K562 (cell line): Measurements from ENCODE around the gene RPTOR. TPM values are rescaled to one million over a fixed set of nuclear protein-coding genes. Genes with fewer than 3 reads are reported as not detected.

Source experiments
- ATAC-seq: fragments of 200-7000 bp; cut with Tn5 transposase; 3 replicates; pipeline ENCODE4 v1.9.1; 2020; ENCODE audit warnings: moderate library complexity
- BruUV-seq: library from RNA; stranded (reverse); fragments of 400-500 nt; replicated peaks from 2 replicates; lab custom pipeline; 2021; lab: Mats Ljungman, UMichigan
- CTCF ChIA-PET: fragments of 300-600 bp; formaldehyde crosslinking; extraction: SDS; loops from one replicate; lab custom pipeline; 2021; ENCODE audit warnings: low intra/inter-chr PET ratio; lab: Yijun Ruan, JAX
- POLR2A ChIA-PET: fragments of 300-600, 350-650 bp; sonication (Branson Sonifier 250); formaldehyde crosslinking; extraction: SDS; loops from one replicate; lab custom pipeline; 2021; ENCODE audit warnings: antibody characterized with exemption, inconsistent platforms; lab: Yijun Ruan, JAX
- DNase-seq, 4 experiments: peaks; one replicate each; pipeline versions ENCODE4 v3.0.0 to v3.0.0-alpha.2; 2011 to 2018; ENCODE audit warnings: low spot score in 3 of 4, mixed read lengths in 3 of 4; ENCODE audit errors: extremely low read depth in 1 of 4
- FAIRE-seq: peaks from 2 replicates; lab custom pipeline; 2011; peaks lifted over from hg19 to GRCh38; lab: Jason Lieb, UNC
- H2AFZ ChIP-seq: 2 replicates; pipeline ENCODE4 v1.6.0; 2011; ENCODE audit warnings: low read depth, low read length, control low read depth, inconsistent platforms
- H3K27ac ChIP-seq: fragments of 200-600 bp; 3 replicates; pipeline ENCODE4 v1.8.0; 2011; ENCODE audit warnings: low read depth, mild to moderate bottlenecking, control low read depth, inconsistent platforms, low read length, moderate library complexity, mixed read lengths; ENCODE audit errors: extremely low read depth
- H3K27me3 ChIP-seq, 2 experiments: fragments of 300-600 bp in 1 of 2; 2 replicates in 1 of 2; 3 replicates in 1 of 2; pipeline versions ENCODE4 v1.6.0 to v1.8.0; 2011; ENCODE audit warnings: inconsistent platforms in 2 of 2, low read length in 2 of 2, mild to moderate bottlenecking in 1 of 2, mixed read lengths in 1 of 2, moderate library complexity in 1 of 2; ENCODE audit not compliant: control insufficient read depth in 2 of 2, insufficient read depth in 2 of 2
- H3K36me3 ChIP-seq: fragments of 300-600 bp; 3 replicates; pipeline ENCODE4 v1.8.0; 2011; ENCODE audit warnings: mild to moderate bottlenecking, low read length, inconsistent platforms; ENCODE audit not compliant: control insufficient read depth, insufficient read depth
- H3K4me1 ChIP-seq, 2 experiments: fragments of 200-600 bp in 1 of 2; replicated peaks in 1 of 2; 2 replicates in 1 of 2; 3 replicates in 1 of 2; pipeline versions ENCODE4 v1.5.1 to v1.8.0; 2011; ENCODE audit warnings: inconsistent platforms in 2 of 2, low read length in 2 of 2, mild to moderate bottlenecking in 1 of 2, mixed read lengths in 1 of 2, moderate library complexity in 1 of 2; ENCODE audit not compliant: control insufficient read depth in 2 of 2, insufficient read depth in 2 of 2
- H3K4me2 ChIP-seq: 2 replicates; pipeline ENCODE4 v1.6.1; 2011; ENCODE audit warnings: low read length, control low read depth, inconsistent platforms, mixed read lengths; ENCODE audit not compliant: insufficient read depth
- H3K4me3 ChIP-seq: fragments of 200-600 bp; sonication (generic), shearing (Covaris generic); 2 replicates; pipeline ENCODE4 v1.5.1; 2016; ENCODE audit warnings: control low read depth, inconsistent platforms
- H3K79me2 ChIP-seq: fragments of 200-600 bp; 3 replicates; pipeline ENCODE4 v1.8.0; 2011; ENCODE audit warnings: low read length, inconsistent platforms; ENCODE audit not compliant: control insufficient read depth, insufficient read depth
- H3K9ac ChIP-seq, 2 experiments: 2 replicates each; pipeline versions ENCODE4 v1.6.0 to v1.6.1; 2011; ENCODE audit warnings: low read depth in 2 of 2, low read length in 2 of 2, control low read depth in 1 of 2, inconsistent platforms in 1 of 2, mild to moderate bottlenecking in 1 of 2, mixed read lengths in 1 of 2; ENCODE audit not compliant: insufficient read depth in 1 of 2
- H3K9me1 ChIP-seq: one replicate; pipeline ENCODE4 v1.6.0; 2011; ENCODE audit warnings: inconsistent platforms, mild to moderate bottlenecking, low read length, moderate library complexity; ENCODE audit not compliant: control insufficient read depth, insufficient read depth
- H3K9me3 ChIP-seq: replicated peaks from 2 replicates; pipeline ENCODE4 v1.5.1; 2011; ENCODE audit warnings: low read depth, low read length, inconsistent platforms; ENCODE audit not compliant: control insufficient read depth, insufficient read depth
- H4K20me1 ChIP-seq: replicated peaks from 2 replicates; pipeline ENCODE4 v1.6.1; 2011; ENCODE audit warnings: low read length, inconsistent platforms, mixed read lengths; ENCODE audit not compliant: control insufficient read depth, insufficient read depth
- EP400 ChIP-seq: fragments of 450-650 bp; IDR thresholded peaks from 2 replicates; pipeline ENCODE4 v1.6.1; 2017; ENCODE audit warnings: antibody characterized with exemption, mild to moderate bottlenecking, moderate library complexity
- HOMEZ ChIP-seq: fragments of 250-450 bp; sonication (Bioruptor Pico); IDR thresholded peaks from 2 replicates; pipeline ENCODE4 v1.4.0; 2020; ENCODE audit warnings: mild to moderate bottlenecking, moderate library complexity
- MCM7 ChIP-seq, 2 experiments: fragments of 450-650 bp; IDR thresholded peaks; 2 replicates each; pipeline ENCODE4 v1.6.1; 2016 to 2018
- MXI1 ChIP-seq: IDR thresholded peaks from 2 replicates; pipeline ENCODE4 v1.6.1; 2011; ENCODE audit warnings: low read depth, mild to moderate bottlenecking, improper control_type of control experiment, low read length
- MYNN ChIP-seq, 2 experiments: sonication (generic); formaldehyde crosslinking in 1 of 2; IDR thresholded peaks; 2 replicates each; pipeline versions ENCODE4 v1.5.0 to v1.6.1; 2016 to 2020; ENCODE audit warnings: antibody characterized with exemption in 1 of 2, missing genetic modification reagents in 1 of 2
- PHB ChIP-seq: fragments of 250-450 bp; sonication (Bioruptor Pico); IDR thresholded peaks from 2 replicates; pipeline ENCODE4 v1.5.0; 2021
- RBM22 ChIP-seq: fragments of 200-400 bp; formaldehyde crosslinking; IDR thresholded peaks from 2 replicates; pipeline ENCODE4 v1.6.1; 2018; ENCODE audit warnings: low read length, low read depth; ENCODE audit not compliant: poor library complexity, severe bottlenecking
- SNRNP70 ChIP-seq: fragments of 200-400 bp; formaldehyde crosslinking; optimal IDR thresholded peaks from 2 replicates; pipeline ENCODE3; 2017; ENCODE audit warnings: low read depth, low read length
- THAP12 ChIP-seq: fragments of 250-450 bp; sonication (Bioruptor Pico); IDR thresholded peaks from 2 replicates; pipeline ENCODE4 v1.9.0; 2021; ENCODE audit warnings: mild to moderate bottlenecking, inconsistent platforms
- ZHX1 ChIP-seq: fragments of 150-350 bp; conservative IDR thresholded peaks from 2 replicates; pipeline ENCODE4 v1.6.1; 2014; ENCODE audit warnings: low read length
- ZNF280A ChIP-seq: fragments of 450-650 bp; IDR thresholded peaks from 2 replicates; pipeline ENCODE4 v1.6.1; 2018; ENCODE audit warnings: mild to moderate bottlenecking, low read depth; ENCODE audit not compliant: partially characterized antibody
- ZNF316 ChIP-seq: fragments of 450-650 bp; IDR thresholded peaks from 2 replicates; pipeline ENCODE4 v1.6.1; 2016
- ZNF780A ChIP-seq: fragments of 250-450 bp; sonication (Bioruptor Pico); IDR thresholded peaks from 2 replicates; pipeline ENCODE4 v1.5.0; 2021; ENCODE audit warnings: mild to moderate bottlenecking
- ZZZ3 ChIP-seq: fragments of 450-650 bp; IDR thresholded peaks from 2 replicates; pipeline ENCODE4 v1.6.1; 2016; ENCODE audit warnings: antibody characterized with exemption, mild to moderate bottlenecking, moderate library complexity
- WGBS: fragments of 100-300 bp; shearing (Covaris generic); methylation state at CpG from one replicate; pipeline ENCODE4 v1.1.6; 2016; ENCODE audit warnings: low coverage, mixed read lengths; ENCODE audit not compliant: insufficient coverage; ENCODE audit errors: missing lambda C conversion rate; 5-methylcytosine and 5-hydroxymethylcytosine counted together
- in situ Hi-C: fragments of 300-500 bp; cut with MboI; formaldehyde crosslinking; loops from 4 replicates; pipeline ENCODE4 v1.15.0; 2018; ENCODE audit warnings: inconsistent platforms, mixed read lengths
- intact Hi-C: fragments of 100-400 bp; cut with micrococcal nuclease; formaldehyde crosslinking; loops from 2 replicates; pipeline ENCODE4 v1.14.2; 2022
- polyA plus RNA-seq, 8 experiments: library from polyadenylated mRNA; depleted of rRNA in 4 of 8; stranded (reverse) in 5 of 8; unstranded in 3 of 8; fragments of >200 nt; fragmentation: Nextera tagmentation in 2 of 8; fragmentation: Illumina TruSeq in 1 of 8; extraction: Ambion mirVana in 2 of 8; extraction: Trizol in 1 of 8; gene quantifications; 2 replicates each; pipeline versions ENCODE4 v1.2.1 to v1.2.3, GENCODE V29; 2011 to 2014; ENCODE audit warnings: inconsistent platforms in 1 of 8, missing spikeins in 1 of 8
- total RNA-seq, 7 experiments: library from RNA; depleted of rRNA in 6 of 7; stranded (reverse); fragments of >200 nt in 6 of 7; fragmentation: Illumina TruSeq in 2 of 7; extraction: Trizol in 2 of 7; gene quantifications; 2 replicates each; pipeline versions ENCODE4 v1.2.1 to v1.2.3, GENCODE V29; 2011 to 2021; ENCODE audit warnings: low replicate concordance in 1 of 7

RPTOR gene
- total and polyA plus RNA-seq, 9 of the 15 experiments (the other 6 are each of a cell fraction or from before 2014, with no cell fraction given): 0.24 to 54.1 (median 10.2) TPM

GRCh38 chr17:80763293-80763867 lies 218.7 kb downstream of the RPTOR start:
- ChIA-PET CTCF (no interaction called here), POLR2A (no interaction called here)
- no peak overlapping the region for H3K27ac ChIP-seq
- no peak for DNase-seq
- no peaks in the 10 kb centered on the region for H3K9me1 ChIP-seq
- peaks cover under 1% of the 10 kb centered on the region; the same call in 1 of the 3 replicates for H3K36me3 ChIP-seq
- in situ Hi-C loops (no loop called here), intact Hi-C loops (no loop called here)
- no peak overlapping the region for H3K4me2 ChIP-seq
- no TSS peak for BruUV-seq
- no peaks in the 10 kb centered on the region for H3K9me3 ChIP-seq
- H3K79me2 ChIP-seq: no peaks in the 10 kb centered on the region
- H3K9ac ChIP-seq: no peak overlapping the region
- 81% methylated on average over 15 of the region's 15 CpGs for WGBS
- no peak overlapping the region for H2AFZ ChIP-seq
- no peaks in the 10 kb centered on the region for H4K20me1 ChIP-seq
- 0 out of 5 replicates have a peak, but pooled peaks cover 0 to 3% of the 10 kb centered on the region in 2 experiments for H3K4me1 ChIP-seq
- H3K27me3 ChIP-seq: no peaks in the 10 kb centered on the region
- FAIRE-seq: peak; percentile 19
- ATAC-seq: no peak
- no peak overlapping the region for H3K4me3 ChIP-seq
- TF ChIP-seq ZNF316: no peak
- no peak for TF ChIP-seq ZNF780A
- TF ChIP-seq PHB (CRISPR knock-in tag): no peak
- no peak for TF ChIP-seq ZZZ3
- no peak for TF ChIP-seq MYNN (IDR thresholded peaks at IDR 0.05)
- TF ChIP-seq MYNN (CRISPR knock-in tag; IDR thresholded peaks at IDR 0.05): no peak
- TF ChIP-seq THAP12 (CRISPR knock-in tag): no peak
- no peak for TF ChIP-seq RBM22
- TF ChIP-seq ZHX1: no peak
- TF ChIP-seq ZNF280A: no peak
- TF ChIP-seq EP400: no peak
- TF ChIP-seq MCM7 (IDR thresholded peaks at IDR 0.05): no peak
- TF ChIP-seq HOMEZ (CRISPR knock-in tag): no peak
- no peak for TF ChIP-seq SNRNP70
- TF ChIP-seq MXI1: no peak
